ENCODE measurements around the gene DNER.

DNA sequence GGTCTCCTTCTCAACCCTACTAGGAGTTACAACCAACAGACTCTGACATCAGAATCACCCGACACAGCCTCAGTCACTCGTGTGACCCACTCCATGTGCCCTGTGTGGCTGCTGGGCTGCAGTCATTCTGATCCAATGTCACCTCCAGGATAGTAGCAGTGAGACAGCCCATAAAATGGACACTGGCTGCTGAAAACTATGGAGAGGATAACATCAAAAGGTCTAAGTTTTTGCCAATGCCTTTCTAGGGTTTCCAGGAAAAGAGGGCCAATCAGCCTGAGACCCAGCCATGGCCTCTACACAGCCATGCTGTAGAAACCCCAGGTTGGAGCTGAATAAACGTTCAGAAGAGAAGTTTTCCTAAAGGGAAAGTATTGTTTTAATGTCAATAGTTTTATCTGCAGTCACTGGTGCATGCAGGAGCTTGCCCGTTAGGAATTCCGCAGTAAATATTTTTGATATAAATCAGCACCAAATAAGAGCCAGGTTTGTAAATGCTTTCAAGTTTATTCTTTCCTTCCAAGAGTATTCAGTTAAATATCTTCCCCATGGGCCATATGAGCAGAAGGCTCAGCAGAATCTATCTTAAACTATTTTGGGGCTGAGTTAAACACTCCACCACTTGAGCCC, 351.1 kb downstream of the DNER start:
- no peak for TF ChIP-seq POLR2A (IDR thresholded peaks at IDR 0.05; ENCODE audit: low read depth, low read length)
- TF ChIP-seq, protein P1, sequence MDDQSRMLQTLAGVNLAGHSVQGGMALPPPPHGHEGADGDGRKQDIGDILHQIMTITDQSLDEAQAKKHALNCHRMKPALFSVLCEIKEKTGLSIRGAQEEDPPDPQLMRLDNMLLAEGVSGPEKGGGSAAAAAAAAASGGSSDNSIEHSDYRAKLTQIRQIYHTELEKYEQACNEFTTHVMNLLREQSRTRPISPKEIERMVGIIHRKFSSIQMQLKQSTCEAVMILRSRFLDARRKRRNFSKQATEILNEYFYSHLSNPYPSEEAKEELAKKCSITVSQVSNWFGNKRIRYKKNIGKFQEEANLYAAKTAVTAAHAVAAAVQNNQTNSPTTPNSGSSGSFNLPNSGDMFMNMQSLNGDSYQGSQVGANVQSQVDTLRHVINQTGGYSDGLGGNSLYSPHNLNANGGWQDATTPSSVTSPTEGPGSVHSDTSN (IDR thresholded peaks at IDR 0.05; ENCODE audit: insufficient replicate concordance, low read depth, low read length), result no peak
- TF ChIP-seq CREB1 (IDR thresholded peaks at IDR 0.05; ENCODE audit: low read depth), result no peak
- no peak for TF ChIP-seq HDAC6 (IDR thresholded peaks at IDR 0.05; ENCODE audit: unreplicated experiment)
